Neural progenitor cell (in vitro differentiated cells): ENCODE data around the gene ZNF524.

Source experiments
- CTCF ChIP-seq: fragments of 200-600 bp; sonication (generic); IDR thresholded peaks from 2 replicates; pipeline ENCODE4 v1.5.1; 2017; ENCODE audit warnings: antibody characterized with exemption, mild to moderate bottlenecking
- EZH2 ChIP-seq: fragments of 200-600 bp; sonication (generic); IDR thresholded peaks from 2 replicates; pipeline ENCODE4 v1.6.1; 2017; ENCODE audit warnings: antibody characterized with exemption, mild to moderate bottlenecking, moderate library complexity

GRCh38 chr19:55614711-55615542 is 14.8 kb downstream of the ZNF524 start:
- TF ChIP-seq CTCF (no peak), EZH2 (no peak)
